Keratinocyte (primary cell): Measurements from ENCODE around the gene TRAPPC10.

Source experiments
- EZH2 ChIP-seq: IDR thresholded peaks from one replicate; pipeline ENCODE4 v1.6.1; 2012; ENCODE audit warnings: inconsistent platforms, mild to moderate bottlenecking, low read length, moderate library complexity
- TF ChIP-seq, protein P1 (sequence below), 3 experiments: IDR thresholded peaks in 1 of 3; conservative IDR thresholded peaks in 1 of 3; optimal IDR thresholded peaks in 1 of 3; 2 replicates in 2 of 3; 3 replicates in 1 of 3; pipeline versions ENCODE3 to v1.5.1; 2011; ENCODE audit warnings: low read length in 3 of 3, mild to moderate bottlenecking in 3 of 3, moderate library complexity in 2 of 3, control low read depth in 1 of 3, inconsistent platforms in 1 of 3; ENCODE audit not compliant: insufficient read depth in 2 of 3; ENCODE audit errors: extremely low read depth in 1 of 3

DNA sequence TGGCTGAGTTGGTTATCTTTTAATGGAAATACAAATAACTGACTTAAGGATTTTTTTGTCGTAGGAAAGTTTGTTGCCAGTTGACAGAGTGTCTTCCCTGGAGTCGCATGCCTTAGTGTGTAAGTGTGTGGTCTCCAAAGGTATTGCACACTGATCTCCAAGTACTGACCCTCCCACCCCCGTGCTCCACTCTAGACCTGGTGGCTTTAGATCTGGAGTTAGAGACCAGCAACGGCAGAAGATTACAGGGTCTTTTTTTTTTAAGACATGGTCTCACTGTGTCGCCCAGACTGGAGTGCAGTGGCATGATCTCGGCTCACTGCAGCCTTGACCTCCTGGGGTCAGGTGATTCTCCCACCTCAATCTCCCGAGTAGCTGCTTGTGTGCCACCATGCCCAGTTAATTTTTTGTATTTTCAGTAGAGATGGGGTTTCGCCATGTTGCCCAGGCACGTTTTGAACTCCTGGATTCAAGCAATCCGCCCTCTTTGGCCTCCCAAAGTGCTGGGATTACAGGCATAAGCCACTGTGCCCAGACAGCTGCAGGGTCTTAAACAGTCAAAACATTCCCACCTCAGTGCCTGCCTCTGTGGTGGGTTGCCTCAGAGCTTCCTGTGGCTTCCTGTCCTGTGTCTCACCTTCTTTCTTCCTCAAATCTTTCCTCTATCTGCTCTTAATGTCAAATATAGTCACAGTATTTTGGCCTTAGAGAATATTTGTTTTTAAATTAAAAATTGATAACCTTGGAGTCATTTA, 6.9 kb downstream of the TRAPPC10 start:
- TF ChIP-seq, protein P1, sequence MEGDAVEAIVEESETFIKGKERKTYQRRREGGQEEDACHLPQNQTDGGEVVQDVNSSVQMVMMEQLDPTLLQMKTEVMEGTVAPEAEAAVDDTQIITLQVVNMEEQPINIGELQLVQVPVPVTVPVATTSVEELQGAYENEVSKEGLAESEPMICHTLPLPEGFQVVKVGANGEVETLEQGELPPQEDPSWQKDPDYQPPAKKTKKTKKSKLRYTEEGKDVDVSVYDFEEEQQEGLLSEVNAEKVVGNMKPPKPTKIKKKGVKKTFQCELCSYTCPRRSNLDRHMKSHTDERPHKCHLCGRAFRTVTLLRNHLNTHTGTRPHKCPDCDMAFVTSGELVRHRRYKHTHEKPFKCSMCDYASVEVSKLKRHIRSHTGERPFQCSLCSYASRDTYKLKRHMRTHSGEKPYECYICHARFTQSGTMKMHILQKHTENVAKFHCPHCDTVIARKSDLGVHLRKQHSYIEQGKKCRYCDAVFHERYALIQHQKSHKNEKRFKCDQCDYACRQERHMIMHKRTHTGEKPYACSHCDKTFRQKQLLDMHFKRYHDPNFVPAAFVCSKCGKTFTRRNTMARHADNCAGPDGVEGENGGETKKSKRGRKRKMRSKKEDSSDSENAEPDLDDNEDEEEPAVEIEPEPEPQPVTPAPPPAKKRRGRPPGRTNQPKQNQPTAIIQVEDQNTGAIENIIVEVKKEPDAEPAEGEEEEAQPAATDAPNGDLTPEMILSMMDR (optimal IDR thresholded peaks at IDR 0.05 in 1 of 3, IDR thresholded peaks at IDR 0.05 in 1 of 3, conservative IDR thresholded peaks at IDR 0.05 in 1 of 3; ENCODE audit: extremely low read depth in 1 of 3, insufficient read depth in 2 of 3, low read length in 3 of 3): no peak
- no peak for TF ChIP-seq EZH2
